Measurements from ENCODE around the gene RAD51B.

The RAD51B gene

GRCh38 chr14:68124979-68125731 is 305.6 kb downstream of the RAD51B start:
- DNase-seq, result no peak

GRCh38 chr14:68127166-68127565 is 307.6 kb downstream of the RAD51B start:
- DNase-seq, result no peak

- DNase-seq, result no peak
These were observed 312.3 kb downstream of the RAD51B start for GRCh38 chr14:68131907-68132306.

DNA sequence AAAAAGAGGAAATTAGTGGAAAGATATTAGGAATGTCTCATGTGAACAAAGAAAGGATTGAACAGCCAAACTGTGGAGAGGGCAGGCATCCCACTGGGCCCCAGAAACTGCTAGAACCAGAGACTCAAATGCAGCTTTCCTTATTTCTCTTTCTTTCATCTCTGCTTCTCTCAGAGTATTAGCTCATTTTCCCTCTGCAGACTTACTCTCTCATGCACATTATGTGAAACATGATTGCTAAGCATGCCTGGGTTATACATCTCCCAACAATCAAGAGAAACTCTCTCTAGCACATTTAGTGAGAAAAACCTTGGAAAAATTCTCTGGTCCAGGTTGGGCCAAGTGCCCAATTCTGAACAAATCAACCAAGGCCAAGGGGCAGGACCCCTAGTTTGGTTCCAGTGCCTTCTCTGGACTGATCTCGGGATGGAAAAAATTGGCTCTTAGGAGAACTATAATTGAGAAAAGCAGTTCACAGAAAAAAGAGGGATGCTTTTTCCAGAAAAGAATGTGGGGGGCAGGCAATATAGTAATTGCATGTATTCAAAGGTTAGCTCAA is 313.1 kb downstream of the RAD51B start:
- DNase-seq, result no peak

GRCh38 chr14:68133856-68134255 is 314.3 kb downstream of the RAD51B start:
- no peak for DNase-seq

DNA sequence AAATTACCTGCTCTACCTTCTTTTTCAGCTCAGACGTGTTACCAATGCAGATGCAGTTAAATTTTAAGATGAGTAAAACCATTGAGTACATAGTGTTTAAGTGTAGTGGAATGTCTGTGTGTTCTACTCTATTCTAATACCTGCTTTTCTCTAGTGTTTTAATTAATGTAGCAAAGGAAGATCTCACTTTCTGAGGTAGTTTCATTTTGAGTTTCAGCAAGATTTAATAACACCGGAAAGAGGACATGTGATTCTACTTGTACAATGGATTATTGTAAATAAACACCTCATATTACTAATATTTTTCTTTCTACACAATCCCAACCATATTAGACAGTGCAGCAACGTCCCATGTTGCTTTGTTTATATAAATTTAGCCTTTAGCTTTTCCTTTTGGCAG is 315.4 kb downstream of the RAD51B start:
- no peak for DNase-seq

DNA sequence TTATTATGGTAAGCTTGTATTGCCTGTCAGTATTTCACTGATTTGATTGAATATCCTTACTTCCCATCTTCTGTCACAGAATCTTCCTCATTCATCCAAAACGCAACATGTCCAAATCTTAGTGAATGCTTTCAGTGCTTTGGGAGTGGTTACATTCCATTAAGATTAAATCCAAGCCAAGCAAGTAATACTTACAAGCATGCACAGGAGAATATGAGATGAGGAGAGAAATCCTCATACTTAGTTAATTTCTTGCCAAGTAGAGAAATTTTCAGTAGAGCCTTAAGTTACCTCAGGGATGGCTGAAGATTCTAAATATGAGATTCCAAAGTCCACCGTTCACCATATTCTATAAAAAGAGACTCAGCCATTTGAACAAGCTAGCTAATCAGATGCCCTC is 316.0 kb downstream of the RAD51B start:
- DNase-seq, result no peak

DNA sequence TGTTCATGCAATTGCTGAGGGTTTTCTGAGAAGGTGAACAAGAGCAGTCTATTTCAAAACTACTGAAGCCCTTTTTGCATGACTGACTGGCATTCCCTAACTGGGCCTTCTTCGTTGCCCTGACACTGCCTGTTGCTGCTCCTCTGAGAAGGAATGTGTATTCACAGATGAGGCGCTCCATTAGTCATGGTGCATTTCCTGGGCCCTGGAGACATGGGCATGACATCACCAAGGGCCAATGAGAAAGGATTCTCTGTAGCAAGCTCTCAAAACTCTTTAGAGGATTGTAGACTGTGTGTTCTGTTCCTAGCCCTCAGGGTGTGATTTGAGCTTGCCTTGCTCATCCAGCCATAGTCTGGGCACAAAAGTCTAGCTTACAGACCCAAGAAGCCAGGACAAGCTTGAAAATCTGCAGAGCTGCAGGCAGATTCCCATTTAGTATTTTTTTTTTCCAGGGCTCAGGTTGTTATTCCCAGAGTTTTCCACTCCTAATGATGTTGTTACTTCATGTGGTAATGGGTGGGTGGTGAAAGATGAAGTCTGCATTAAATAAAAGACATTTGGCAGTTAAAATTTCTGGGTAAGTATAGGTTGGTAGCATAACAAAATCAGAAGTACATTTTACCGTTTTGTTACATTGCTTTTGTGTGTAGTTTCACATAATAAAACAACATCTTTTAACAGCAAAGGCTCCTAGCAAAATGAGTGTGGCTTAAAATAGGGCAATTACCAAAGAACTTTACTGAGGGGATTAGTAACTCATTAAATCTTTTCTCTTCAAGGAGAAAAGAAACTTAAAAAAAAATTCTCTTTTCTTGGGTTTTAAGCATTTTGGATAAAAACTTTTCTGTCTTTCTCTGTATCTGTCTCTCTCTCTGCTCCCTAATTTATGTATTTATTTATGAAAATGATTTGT is 318.4 kb downstream of the RAD51B start:
- DNase-seq, result no peak

DNA sequence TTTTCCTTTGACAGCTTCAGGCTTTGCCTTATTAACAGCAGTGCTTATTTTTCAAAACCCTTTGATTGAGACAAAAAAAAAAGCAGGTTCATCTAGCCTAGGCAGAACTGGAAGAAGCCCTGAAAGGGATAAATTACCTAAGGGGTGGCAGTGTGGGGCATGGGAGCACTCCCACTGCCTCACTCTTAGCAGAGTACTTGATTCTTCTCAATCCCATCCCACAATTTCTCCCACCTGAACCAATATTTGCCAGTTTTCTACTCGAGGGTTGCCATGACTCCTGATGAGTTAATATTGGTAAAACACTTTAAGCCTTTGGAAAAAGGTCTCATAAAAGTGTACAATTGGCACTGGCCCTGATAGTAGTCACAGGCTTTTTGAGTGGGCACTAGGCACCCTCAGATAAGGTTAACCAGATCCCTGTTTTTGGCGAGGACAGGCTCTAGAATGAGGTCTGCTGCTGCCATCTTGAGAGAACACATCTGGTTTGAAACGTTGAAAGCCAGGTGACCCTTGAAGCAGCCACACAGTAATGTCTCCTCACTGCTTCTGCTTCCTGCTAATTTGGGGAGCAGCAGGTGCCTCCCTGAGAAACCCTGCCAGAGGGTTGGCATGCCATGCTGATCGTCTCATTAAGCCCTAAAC is 320.0 kb downstream of the RAD51B start:
- no peak for DNase-seq

DNA sequence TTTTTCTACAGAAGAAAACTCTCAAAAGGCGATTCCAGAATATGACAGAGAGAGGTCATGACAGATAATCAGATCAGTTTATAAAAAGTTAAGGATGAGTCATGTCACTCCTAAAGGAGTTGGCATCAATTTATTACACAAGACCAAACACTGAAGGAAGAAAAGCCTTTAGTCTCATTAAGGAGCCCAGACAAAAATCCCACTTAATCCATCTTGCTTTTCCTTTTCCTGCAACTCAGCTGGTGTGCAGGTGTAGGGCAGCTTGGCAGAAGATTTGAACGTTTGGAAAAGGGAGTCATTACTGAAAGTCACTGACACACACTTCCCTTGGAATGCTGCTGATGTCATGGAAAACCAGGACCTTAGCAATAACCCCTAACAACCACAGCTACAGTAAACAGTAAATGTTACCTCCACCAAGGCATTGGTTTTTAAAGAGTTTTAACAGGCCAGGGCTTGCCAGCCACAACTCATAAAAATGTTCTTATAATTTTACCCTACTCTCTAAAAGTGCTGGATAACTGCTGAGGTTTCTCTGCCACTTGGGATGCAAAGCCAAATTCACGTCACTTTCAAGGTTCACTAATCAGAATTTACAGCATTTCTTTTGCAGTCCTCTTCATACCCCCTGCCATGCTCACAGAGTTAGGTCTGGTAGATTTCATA is 320.6 kb downstream of the RAD51B start:
- no peak for DNase-seq

DNA sequence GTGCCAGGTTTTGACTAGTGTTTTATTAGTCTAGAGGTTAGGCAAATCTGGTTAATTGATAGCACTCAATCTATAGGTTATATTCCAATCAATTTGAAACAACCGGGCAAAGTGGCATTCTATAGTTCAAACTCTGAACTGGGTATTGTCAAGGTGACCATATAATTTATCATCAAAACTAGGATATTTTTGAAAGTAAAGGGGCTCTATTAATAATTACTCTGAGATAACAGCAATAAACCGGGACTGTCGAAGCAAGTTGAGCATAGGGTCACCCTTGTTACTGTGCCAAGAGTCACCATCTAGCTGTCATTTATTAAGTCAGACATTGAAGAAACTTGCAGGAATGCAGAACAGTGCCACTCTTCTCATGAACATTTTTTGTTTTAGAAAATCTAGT is 321.2 kb downstream of the RAD51B start:
- no peak for DNase-seq

DNA sequence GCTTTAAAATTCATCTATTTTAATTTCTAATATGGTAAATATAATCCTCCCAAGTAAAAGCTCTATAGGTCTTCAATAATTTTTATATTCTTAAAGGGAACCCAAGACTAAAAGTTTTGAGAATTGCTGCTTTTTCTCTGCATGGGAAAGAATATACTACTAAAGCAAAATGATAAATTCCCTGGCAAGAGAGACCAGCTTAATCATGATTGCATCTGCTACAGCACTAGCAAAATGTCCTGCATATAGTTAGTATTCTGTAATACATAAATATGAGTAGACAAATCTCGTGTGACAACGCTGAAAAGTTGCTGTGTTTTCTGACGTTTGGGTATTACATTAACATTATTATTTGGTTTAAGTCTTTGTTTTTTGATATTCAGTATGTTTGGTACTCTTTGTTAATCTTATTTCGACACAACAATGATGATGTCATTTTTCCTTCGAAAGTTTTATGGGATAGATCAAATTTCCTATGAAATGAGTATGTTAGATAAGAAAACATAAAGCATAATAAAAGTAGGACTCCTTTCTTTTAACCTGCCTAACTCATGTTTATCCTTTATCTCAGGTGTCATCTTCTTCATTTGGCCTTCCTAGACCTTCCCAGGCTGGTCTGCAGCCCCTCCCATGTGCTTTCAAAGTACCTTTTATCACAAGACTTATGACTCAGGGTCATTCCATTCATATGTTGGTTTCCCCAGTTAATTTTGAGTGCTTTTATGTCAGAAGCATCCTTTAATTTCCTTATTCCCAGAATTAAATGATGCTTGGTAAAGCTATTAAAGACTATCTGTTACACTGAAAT is 321.9 kb downstream of the RAD51B start:
- no peak for DNase-seq

GRCh38 chr14:68143341-68143841 is 323.8 kb downstream of the RAD51B start:
- DNase-seq, result no peak

- no peak for DNase-seq
These were observed 324.6 kb downstream of the RAD51B start for GRCh38 chr14:68144051-68144681.

DNA sequence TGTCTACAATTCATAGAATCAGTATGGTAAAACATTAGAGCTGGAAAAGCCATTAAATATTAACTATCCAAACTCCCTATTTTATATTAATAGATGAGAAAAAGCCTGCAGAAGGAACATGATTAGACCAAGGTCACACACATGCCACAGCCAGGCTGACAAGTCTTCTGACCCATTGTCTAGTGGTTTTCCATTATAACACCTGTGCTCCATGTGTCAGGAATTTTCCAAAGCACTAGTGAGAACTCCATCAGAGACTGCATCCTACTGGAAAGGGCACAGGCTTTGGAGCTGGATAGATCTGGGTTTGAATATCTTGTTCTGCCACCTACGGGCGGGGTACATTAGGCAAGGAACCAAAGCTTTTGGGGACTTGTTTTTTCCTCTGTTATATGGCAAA is 325.5 kb downstream of the RAD51B start:
- no peak for DNase-seq

DNA sequence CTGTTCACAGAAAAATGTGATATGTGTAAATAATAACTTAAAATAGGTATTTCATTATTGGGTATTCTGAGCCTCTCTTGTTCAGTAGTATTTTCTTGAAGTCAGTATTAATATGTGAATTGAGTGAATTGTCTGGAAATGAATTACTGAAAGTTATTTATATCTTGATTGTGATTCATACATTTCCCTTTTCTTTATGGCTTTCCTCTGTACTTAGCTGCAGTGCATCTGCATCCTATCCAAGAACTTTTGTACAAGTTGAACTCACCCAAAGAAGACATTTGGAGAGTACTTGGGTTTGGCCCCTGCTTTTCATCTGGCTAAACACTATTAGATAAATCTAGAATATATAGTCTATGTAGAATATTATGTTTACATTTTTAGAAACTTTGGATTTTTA is 326.0 kb downstream of the RAD51B start:
- no peak for DNase-seq

DNA sequence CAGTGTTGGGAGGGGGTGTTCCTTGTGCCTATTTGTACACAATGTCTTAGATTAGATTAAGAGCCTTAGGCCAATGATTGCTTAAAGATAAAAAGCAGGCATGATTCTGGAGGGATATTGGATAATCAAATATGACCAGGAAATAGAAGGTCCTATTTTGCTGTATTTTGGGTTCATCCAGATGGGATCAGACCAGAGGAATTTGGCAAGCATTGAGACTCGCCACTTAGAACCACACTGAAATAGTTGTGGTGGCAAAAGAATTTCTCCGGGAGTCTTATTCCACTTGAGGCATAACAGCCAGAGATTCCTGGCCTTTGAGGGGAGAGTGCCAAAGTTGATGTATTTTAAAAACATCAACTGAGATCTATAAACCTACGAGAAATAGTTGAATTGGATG is 327.2 kb downstream of the RAD51B start:
- DNase-seq, result no peak

- DNase-seq, result no peak
These were observed 327.7 kb downstream of the RAD51B start for GRCh38 chr14:68147303-68147702.

GRCh38 chr14:68148276-68148675 is 328.7 kb downstream of the RAD51B start:
- no peak for DNase-seq

GRCh38 chr14:68148763-68149162 is 329.2 kb downstream of the RAD51B start:
- DNase-seq, result no peak

GRCh38 chr14:68153275-68153674 is 333.7 kb downstream of the RAD51B start:
- DNase-seq, result no peak
